ENCODE results near the gene GRID1.

DNA sequence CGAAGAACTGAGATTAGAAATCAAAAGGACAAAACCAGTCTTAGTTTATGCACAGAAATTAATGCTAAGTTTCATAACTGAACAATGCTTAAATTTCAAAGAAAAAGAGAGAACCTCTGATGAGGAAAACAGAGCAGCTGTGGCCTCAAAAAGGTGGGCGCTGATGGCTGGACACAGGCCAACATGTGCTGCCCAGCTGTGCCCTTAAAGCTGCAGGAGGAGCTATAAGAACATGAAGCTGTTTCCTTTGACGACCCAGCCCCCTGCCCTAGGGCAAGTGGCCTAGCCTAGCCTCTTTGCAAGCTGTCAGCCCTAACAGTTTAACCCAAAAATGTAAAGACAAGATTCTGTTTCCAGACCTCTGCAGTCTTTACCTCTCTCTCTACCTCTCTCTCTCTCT, 107.7 kb downstream of the GRID1 start:
- TF ChIP-seq, protein P1, sequence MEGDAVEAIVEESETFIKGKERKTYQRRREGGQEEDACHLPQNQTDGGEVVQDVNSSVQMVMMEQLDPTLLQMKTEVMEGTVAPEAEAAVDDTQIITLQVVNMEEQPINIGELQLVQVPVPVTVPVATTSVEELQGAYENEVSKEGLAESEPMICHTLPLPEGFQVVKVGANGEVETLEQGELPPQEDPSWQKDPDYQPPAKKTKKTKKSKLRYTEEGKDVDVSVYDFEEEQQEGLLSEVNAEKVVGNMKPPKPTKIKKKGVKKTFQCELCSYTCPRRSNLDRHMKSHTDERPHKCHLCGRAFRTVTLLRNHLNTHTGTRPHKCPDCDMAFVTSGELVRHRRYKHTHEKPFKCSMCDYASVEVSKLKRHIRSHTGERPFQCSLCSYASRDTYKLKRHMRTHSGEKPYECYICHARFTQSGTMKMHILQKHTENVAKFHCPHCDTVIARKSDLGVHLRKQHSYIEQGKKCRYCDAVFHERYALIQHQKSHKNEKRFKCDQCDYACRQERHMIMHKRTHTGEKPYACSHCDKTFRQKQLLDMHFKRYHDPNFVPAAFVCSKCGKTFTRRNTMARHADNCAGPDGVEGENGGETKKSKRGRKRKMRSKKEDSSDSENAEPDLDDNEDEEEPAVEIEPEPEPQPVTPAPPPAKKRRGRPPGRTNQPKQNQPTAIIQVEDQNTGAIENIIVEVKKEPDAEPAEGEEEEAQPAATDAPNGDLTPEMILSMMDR (IDR thresholded peaks at IDR 0.05), result no peak
- no peak for TF ChIP-seq POLR2AphosphoS5 (IDR thresholded peaks at IDR 0.05)
